ENCODE measurements around the gene YBEY. TPM values are rescaled to one million over a fixed set of nuclear protein-coding genes. Genes with fewer than 3 reads are reported as not detected.

YBEY gene
- total and polyA plus RNA-seq, 2 donors (not counting 1 experiment from before 2014, with no cell fraction given): 15.9 to 18.6 TPM

DNA sequence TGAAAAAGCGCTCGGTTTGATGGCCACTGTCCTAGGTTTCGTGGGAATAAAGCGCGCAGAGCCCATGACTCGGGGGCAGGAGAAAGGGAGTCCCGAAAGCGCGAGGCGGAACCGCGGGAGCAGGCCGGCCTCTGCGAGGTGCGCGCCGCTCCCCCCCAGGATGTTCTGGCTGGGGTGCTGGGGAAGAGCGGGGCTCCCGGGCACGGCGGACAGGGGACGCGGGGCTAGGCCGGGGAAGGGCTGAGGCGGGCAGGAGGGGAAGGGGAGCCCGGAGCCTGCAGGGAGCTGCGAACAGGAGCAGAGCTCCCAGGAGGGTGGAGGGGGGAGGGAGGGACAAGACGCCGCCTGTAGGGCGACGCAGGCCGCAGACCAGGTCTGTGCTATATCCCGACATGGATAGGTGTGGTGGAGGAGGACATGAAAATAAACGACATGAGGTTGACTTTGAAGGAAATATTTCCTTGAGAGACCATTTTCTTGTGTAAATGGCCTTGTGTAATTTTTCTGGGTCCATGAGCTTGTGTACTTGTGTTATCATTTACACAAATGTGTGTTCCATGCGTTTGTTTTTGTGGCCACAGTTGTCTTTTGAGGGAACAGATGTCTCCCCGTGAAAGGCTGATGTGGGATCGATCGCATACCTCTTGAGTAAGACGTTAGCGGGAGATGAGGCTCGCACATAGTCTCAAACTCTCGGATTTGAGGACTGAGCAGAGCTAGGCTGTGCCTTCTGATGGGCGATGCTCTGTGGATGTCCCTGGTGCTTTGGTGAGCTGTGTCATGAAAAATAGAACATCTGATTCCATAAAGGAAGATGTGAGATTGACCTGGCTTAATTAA, 39.2 kb downstream of the YBEY start:
- H4K20me1 ChIP-seq (ENCODE audit: control insufficient read depth, extremely low read depth, insufficient read depth, low read length): no peaks in the 10 kb centered on the region
- H3K79me2 ChIP-seq (ENCODE audit: control insufficient read depth, insufficient read depth, low read length): peaks cover 70% of the 10 kb centered on the region
- peak overlapping the region; percentile 74 to 86 (median 78) for H3K4me3 ChIP-seq (replicated peaks in 1 of 4; ENCODE audit: control extremely low read depth in 1 of 4, insufficient read depth in 1 of 4, low read depth in 3 of 4, low read length in 4 of 4)
- H2AFZ ChIP-seq (ENCODE audit: low read length): peak overlapping the region; percentile 61
- peaks cover 4% of the 10 kb centered on the region for H3K36me3 ChIP-seq (ENCODE audit: control insufficient read depth, insufficient read depth, low read length)
- H3K9ac ChIP-seq (ENCODE audit: insufficient read depth, low read length): peak overlapping the region; percentile 69
- peak overlapping the region; percentile 79 for H3K4me2 ChIP-seq (ENCODE audit: extremely low read depth, insufficient read depth, low read length)
- DNase-seq (ENCODE audit: low read depth in 2 of 2): peak; percentile 40 to 54
- peaks cover 17% of the 10 kb centered on the region for H3K4me1 ChIP-seq (ENCODE audit: control insufficient read depth, extremely low read depth, insufficient read depth, low read length)
- H3K27ac ChIP-seq (ENCODE audit: insufficient read depth, low read length): peak overlapping the region; percentile 80
- TF ChIP-seq EZH2 (IDR thresholded peaks at IDR 0.05; ENCODE audit: low read length, missing control alignments) (no peak), CTCF (conservative IDR thresholded peaks at IDR 0.05 in 1 of 2, IDR thresholded peaks at IDR 0.05 in 1 of 2; ENCODE audit: low read depth in 1 of 2, low read length in 2 of 2) (peak in 1 of 2 donors; percentile 45)
- H3K9me3 ChIP-seq (ENCODE audit: control insufficient read depth, insufficient read depth, low read depth, low read length): no peaks in the 10 kb centered on the region
- no peaks in the 10 kb centered on the region for H3K27me3 ChIP-seq (ENCODE audit: control insufficient read depth, insufficient read depth, low read length)

DNA sequence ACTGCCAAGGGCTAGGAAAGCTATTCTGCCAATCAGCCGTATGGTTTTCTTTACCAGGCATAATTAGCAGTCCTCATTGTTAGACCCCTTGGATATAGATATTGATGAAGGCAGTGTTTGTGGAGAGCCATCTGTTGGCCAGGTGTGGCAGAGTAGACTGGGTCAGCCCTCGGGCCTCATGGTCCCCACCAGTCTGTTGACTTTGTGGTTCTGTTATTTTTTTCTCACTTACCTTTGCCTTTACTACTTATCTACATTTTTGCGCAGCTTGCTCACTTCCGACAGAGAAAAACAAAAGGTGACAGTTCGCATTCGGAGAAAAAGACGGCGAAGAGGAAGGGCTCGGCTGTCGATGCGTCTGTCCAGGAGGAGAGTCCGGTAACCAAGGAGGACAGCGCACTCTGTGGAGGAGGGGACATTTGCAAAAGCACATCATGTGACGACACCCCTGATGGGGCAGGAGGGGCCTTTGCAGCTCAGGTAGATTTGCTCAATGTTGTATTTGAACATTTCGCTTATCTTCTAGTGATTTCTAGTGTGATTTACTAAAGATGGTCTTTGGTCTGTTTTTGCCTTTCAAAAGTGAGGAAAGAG, 40.1 kb downstream of the YBEY start:
- no peak for DNase-seq (ENCODE audit: low read depth in 2 of 2)
- Histone ChIP-seq H2AFZ (ENCODE audit: low read length) (no peak overlapping the region), H3K9ac (ENCODE audit: insufficient read depth, low read length) (no peak overlapping the region), H4K20me1 (ENCODE audit: control insufficient read depth, extremely low read depth, insufficient read depth, low read length) (no peaks in the 10 kb centered on the region), H3K4me1 (ENCODE audit: control insufficient read depth, extremely low read depth, insufficient read depth, low read length) (peaks cover 13% of the 10 kb centered on the region), H3K79me2 (ENCODE audit: control insufficient read depth, insufficient read depth, low read length) (peaks cover 63% of the 10 kb centered on the region), H3K36me3 (ENCODE audit: control insufficient read depth, insufficient read depth, low read length) (peaks cover 4% of the 10 kb centered on the region), H3K27ac (ENCODE audit: insufficient read depth, low read length) (no peak overlapping the region), H3K4me2 (ENCODE audit: extremely low read depth, insufficient read depth, low read length) (peak overlapping the region; percentile 79), H3K4me3 (replicated peaks in 1 of 4; ENCODE audit: control extremely low read depth in 1 of 4, insufficient read depth in 1 of 4, low read depth in 3 of 4, low read length in 4 of 4) (peak overlapping the region in 2 of 4 experiments; percentile 81 to 86), H3K27me3 (ENCODE audit: control insufficient read depth, insufficient read depth, low read length) (no peaks in the 10 kb centered on the region), H3K9me3 (ENCODE audit: control insufficient read depth, insufficient read depth, low read depth, low read length) (no peaks in the 10 kb centered on the region)
- no peak for TF ChIP-seq CTCF (conservative IDR thresholded peaks at IDR 0.05 in 1 of 2, IDR thresholded peaks at IDR 0.05 in 1 of 2; ENCODE audit: low read depth in 1 of 2, low read length in 2 of 2)
- no peak for TF ChIP-seq EZH2 (IDR thresholded peaks at IDR 0.05; ENCODE audit: low read length, missing control alignments)

DNA sequence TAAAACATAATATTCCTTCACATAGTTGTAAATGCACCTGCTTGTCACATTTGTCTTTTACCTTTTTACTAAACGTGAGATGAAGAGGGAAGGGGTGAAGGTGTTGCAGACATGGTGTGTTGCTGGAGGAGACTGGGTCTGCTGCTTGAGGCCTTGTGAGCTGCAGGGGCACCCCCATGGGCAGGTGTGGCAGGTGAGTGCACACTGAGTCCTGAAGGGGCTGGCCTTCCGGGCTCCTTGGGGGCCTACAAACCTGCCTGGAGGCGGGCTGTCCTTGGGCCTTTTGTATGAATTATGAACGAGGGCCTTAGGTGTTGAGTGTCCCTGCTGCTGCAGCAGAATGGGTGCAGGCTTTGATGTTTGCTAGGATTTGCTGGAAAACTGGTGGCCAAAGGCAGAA, 41.6 kb downstream of the YBEY start:
- Histone ChIP-seq H3K36me3 (ENCODE audit: control insufficient read depth, insufficient read depth, low read length) (peaks cover 4% of the 10 kb centered on the region), H2AFZ (ENCODE audit: low read length) (no peak overlapping the region)

More for the DNA sequence above, 41.6 kb downstream of the YBEY start:
- DNase-seq (ENCODE audit: low read depth in 2 of 2): no peak
- no peak overlapping the region for H3K27ac ChIP-seq (ENCODE audit: insufficient read depth, low read length)
- no peaks in the 10 kb centered on the region for H3K9me3 ChIP-seq (ENCODE audit: control insufficient read depth, insufficient read depth, low read depth, low read length)
- TF ChIP-seq CTCF (conservative IDR thresholded peaks at IDR 0.05 in 1 of 2, IDR thresholded peaks at IDR 0.05 in 1 of 2; ENCODE audit: low read depth in 1 of 2, low read length in 2 of 2) (no peak), EZH2 (IDR thresholded peaks at IDR 0.05; ENCODE audit: low read length, missing control alignments) (no peak)
- H3K9ac ChIP-seq (ENCODE audit: insufficient read depth, low read length): no peak overlapping the region
- H3K4me1 ChIP-seq (ENCODE audit: control insufficient read depth, extremely low read depth, insufficient read depth, low read length): peaks cover 4% of the 10 kb centered on the region
- no peaks in the 10 kb centered on the region for H4K20me1 ChIP-seq (ENCODE audit: control insufficient read depth, extremely low read depth, insufficient read depth, low read length)
- H3K27me3 ChIP-seq (ENCODE audit: control insufficient read depth, insufficient read depth, low read length): no peaks in the 10 kb centered on the region
- peaks cover 48% of the 10 kb centered on the region for H3K79me2 ChIP-seq (ENCODE audit: control insufficient read depth, insufficient read depth, low read length)
- no peak overlapping the region for H3K4me2 ChIP-seq (ENCODE audit: extremely low read depth, insufficient read depth, low read length)
- H3K4me3 ChIP-seq (replicated peaks in 1 of 4; ENCODE audit: control extremely low read depth in 1 of 4, insufficient read depth in 1 of 4, low read depth in 3 of 4, low read length in 4 of 4): no peak overlapping the region
